Smooth muscle cell (in vitro differentiated cells): ENCODE results near the gene STAP1. TPM values are rescaled to one million over a fixed set of nuclear protein-coding genes. Genes with fewer than 3 reads are reported as not detected.

Source experiments
- DNase-seq: peaks from one replicate; lab custom pipeline; 2025; ENCODE audit not compliant: unreplicated experiment; lab: John Stamatoyannopoulos, UW
- H2AFZ ChIP-seq: fragments of 200-600 bp; sonication (generic); 2 replicates; pipeline ENCODE4 v1.6.0; 2016; ENCODE audit warnings: antibody characterized with exemption, low read depth, mild to moderate bottlenecking
- H3F3A ChIP-seq: fragments of 200-600 bp; sonication (generic); 2 replicates; pipeline ENCODE4 v1.6.0; 2017; ENCODE audit warnings: antibody characterized with exemption, low read depth
- H3K27ac ChIP-seq: fragments of 200-600 bp; sonication (generic); 2 replicates; pipeline ENCODE4 v1.5.1; 2016; ENCODE audit warnings: low read depth, mild to moderate bottlenecking
- H3K27me3 ChIP-seq: fragments of 200-600 bp; sonication (generic); 2 replicates; pipeline ENCODE4 v1.6.1; 2016; ENCODE audit warnings: low read depth, mild to moderate bottlenecking
- H3K36me3 ChIP-seq: fragments of 200-600 bp; sonication (generic); 2 replicates; pipeline ENCODE4 v1.5.1; 2016; ENCODE audit warnings: low read depth
- H3K4me1 ChIP-seq: fragments of 200-600 bp; sonication (generic); 2 replicates; pipeline ENCODE4 v1.5.1; 2016; ENCODE audit warnings: low read depth
- H3K4me2 ChIP-seq: fragments of 200-600 bp; sonication (generic); 2 replicates; pipeline ENCODE4 v1.6.0; 2016; ENCODE audit warnings: mild to moderate bottlenecking
- H3K4me3 ChIP-seq: fragments of 200-600 bp; sonication (generic); 2 replicates; pipeline ENCODE4 v1.5.1; 2016; ENCODE audit warnings: mild to moderate bottlenecking
- H3K79me2 ChIP-seq: fragments of 200-600 bp; sonication (generic); 2 replicates; pipeline ENCODE4 v1.6.0; 2016; ENCODE audit warnings: low read depth, mild to moderate bottlenecking
- H3K9ac ChIP-seq: fragments of 200-600 bp; sonication (generic); 2 replicates; pipeline ENCODE4 v1.6.0; 2016; ENCODE audit warnings: low read depth
- H3K9me3 ChIP-seq: fragments of 200-600 bp; sonication (generic); replicated peaks from 2 replicates; pipeline ENCODE4 v1.5.1; 2016; ENCODE audit warnings: low read depth
- H4K20me1 ChIP-seq: fragments of 200-600 bp; sonication (generic); 2 replicates; pipeline ENCODE4 v1.6.0; 2016; ENCODE audit warnings: low read depth
- CTCF ChIP-seq: fragments of 200-600 bp; sonication (generic); IDR thresholded peaks from 2 replicates; pipeline ENCODE4 v1.5.1; 2017; ENCODE audit warnings: borderline replicate concordance, mild to moderate bottlenecking, antibody characterized with exemption; ENCODE audit not compliant: insufficient read depth, poor library complexity, severe bottlenecking
- WGBS: methylation state at CpG from one replicate; pipeline ENCODE4 v1.1.7; 2016; ENCODE audit warnings: low lambda C conversion rate; 5-methylcytosine and 5-hydroxymethylcytosine counted together
- polyA plus RNA-seq: library from polyadenylated mRNA; unstranded; fragments of >200 nt; fragmentation: Nextera tagmentation; extraction: Ambion mirVana; gene quantifications from 2 replicates; pipeline ENCODE4 v1.2.1, GENCODE V29; 2016
- total RNA-seq: library from RNA; depleted of rRNA; stranded (reverse); fragments of >200 nt; gene quantifications from 2 replicates; pipeline ENCODE4 v1.2.3, GENCODE V29; 2014

STAP1 gene
- total and polyA plus RNA-seq, 2 experiments from 2014 or later: not detected

GRCh38 chr4:67554096-67554495 lies 4.4 kb upstream of the STAP1 start:
- Histone ChIP-seq H3K4me3 (no peak overlapping the region), H3K9me3 (no peaks in the 10 kb centered on the region), H3K4me1 (no peaks in the 10 kb centered on the region), H3F3A (no peaks in the 10 kb centered on the region), H3K79me2 (no peaks in the 10 kb centered on the region), H3K27me3 (no peaks in the 10 kb centered on the region), H3K27ac (no peak overlapping the region), H2AFZ (no peak overlapping the region), H3K36me3 (no peaks in the 10 kb centered on the region), H3K9ac (no peak overlapping the region), H4K20me1 (no peaks in the 10 kb centered on the region), H3K4me2 (no peak overlapping the region)
- no peak for TF ChIP-seq CTCF
- 91% methylated on average over 3 of the region's 3 CpGs for WGBS
- DNase-seq: no peak

- Histone ChIP-seq H3K36me3 (no peaks in the 10 kb centered on the region), H3K9me3 (no peaks in the 10 kb centered on the region), H3K4me1 (no peaks in the 10 kb centered on the region), H4K20me1 (no peaks in the 10 kb centered on the region), H2AFZ (no peak overlapping the region), H3K79me2 (no peaks in the 10 kb centered on the region), H3K9ac (no peak overlapping the region), H3K27ac (no peak overlapping the region), H3K27me3 (no peaks in the 10 kb centered on the region), H3K4me2 (no peak overlapping the region), H3K4me3 (no peak overlapping the region), H3F3A (no peaks in the 10 kb centered on the region)
- no peak for DNase-seq
- no peak for TF ChIP-seq CTCF
- WGBS: 76% methylated on average over 3 of the region's 3 CpGs
Observed at GRCh38 chr4:67555447-67555846, 3.1 kb upstream of the STAP1 start.

GRCh38 chr4:67556436-67556835 lies 2.1 kb upstream of the STAP1 start:
- Histone ChIP-seq H3K4me1 (no peaks in the 10 kb centered on the region), H3K9ac (no peak overlapping the region), H3K27ac (no peak overlapping the region), H3K36me3 (no peaks in the 10 kb centered on the region), H3K4me3 (no peak overlapping the region), H4K20me1 (no peaks in the 10 kb centered on the region), H3K4me2 (no peak overlapping the region), H3F3A (no peaks in the 10 kb centered on the region), H3K9me3 (no peaks in the 10 kb centered on the region), H3K27me3 (no peaks in the 10 kb centered on the region), H2AFZ (no peak overlapping the region), H3K79me2 (no peaks in the 10 kb centered on the region)
- no peak for DNase-seq
- TF ChIP-seq CTCF: no peak
- 69% methylated on average over 2 of the region's 2 CpGs for WGBS

- no peaks in the 10 kb centered on the region for H4K20me1 ChIP-seq
- no peak overlapping the region for H2AFZ ChIP-seq
- DNase-seq: no peak
- H3K4me1 ChIP-seq: no peaks in the 10 kb centered on the region
- no peaks in the 10 kb centered on the region for H3K27me3 ChIP-seq
- no peak for TF ChIP-seq CTCF
- H3K79me2 ChIP-seq: no peaks in the 10 kb centered on the region
- no peaks in the 10 kb centered on the region for H3F3A ChIP-seq
- no peaks in the 10 kb centered on the region for H3K9me3 ChIP-seq
- H3K4me3 ChIP-seq: no peak overlapping the region
- H3K9ac ChIP-seq: no peak overlapping the region
- no peak overlapping the region for H3K27ac ChIP-seq
- H3K4me2 ChIP-seq: no peak overlapping the region
- no peaks in the 10 kb centered on the region for H3K36me3 ChIP-seq
Observed at GRCh38 chr4:67565284-67565683, 6.8 kb downstream of the STAP1 start.
